Prostate gland (tissue), 2 donors: ENCODE data around the gene ACVR2A.

Experiments
- POLR2A ChIP-seq: fragments of 450-650 bp; IDR thresholded peaks from one replicate; pipeline ENCODE4 v1.6.1; 2016; ENCODE audit warnings: antibody characterized with exemption, mild to moderate bottlenecking
- POLR2AphosphoS5 ChIP-seq: sonication (generic); formaldehyde crosslinking; IDR thresholded peaks from one replicate; pipeline ENCODE4 v1.6.1; 2017; ENCODE audit warnings: antibody characterized with exemption
- TF ChIP-seq, protein P1 (sequence below), 4 experiments: fragments of 200-600 bp in 2 of 4; fragments of 450-650 bp in 2 of 4; sonication (generic) in 2 of 4; IDR thresholded peaks; 1 replicate in 3 of 4; 2 replicates in 1 of 4; pipeline ENCODE4 v1.5.1; 2016 to 2019; ENCODE audit warnings: antibody characterized with exemption in 4 of 4, mild to moderate bottlenecking in 2 of 4, moderate library complexity in 2 of 4

DNA sequence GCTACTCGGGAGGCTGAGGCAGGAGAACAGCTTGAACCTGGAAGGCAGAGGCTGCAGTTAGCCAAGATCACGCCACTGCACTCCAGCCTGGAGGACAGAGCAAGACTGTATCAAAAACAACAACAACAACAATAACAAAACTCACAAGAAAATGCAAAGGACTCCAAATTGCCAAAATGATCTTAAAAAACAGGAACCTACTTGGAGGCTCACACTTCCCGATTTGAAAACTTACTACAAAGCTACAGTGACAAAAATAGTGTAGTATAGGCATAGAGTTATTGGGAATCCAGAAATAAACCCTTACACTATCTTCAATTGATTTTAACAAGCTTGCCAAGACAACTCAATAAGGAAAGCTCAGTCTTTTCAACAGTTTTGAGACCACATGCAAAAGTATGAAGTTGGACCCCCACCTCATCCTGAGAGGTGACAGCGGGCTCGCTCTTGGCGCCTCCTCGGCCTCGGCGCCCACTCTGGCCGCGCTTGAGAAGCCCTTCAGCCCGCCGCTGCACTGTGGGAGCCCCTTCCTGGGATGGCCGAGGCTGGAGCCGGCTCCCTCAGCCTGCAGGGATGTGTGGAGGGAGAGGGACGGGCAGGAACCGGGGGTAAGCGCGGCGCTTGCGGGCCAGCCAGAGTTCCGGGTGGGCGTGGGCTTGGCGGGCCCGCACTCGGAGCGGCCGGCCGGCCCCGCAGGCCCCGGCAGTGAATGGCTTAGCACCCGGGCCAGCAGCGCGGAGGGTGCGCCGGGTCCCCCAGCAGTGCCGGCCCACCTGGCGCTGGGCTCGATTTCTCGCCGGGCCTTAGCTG lies 18.3 kb upstream of the ACVR2A start:
- TF ChIP-seq, protein P1, sequence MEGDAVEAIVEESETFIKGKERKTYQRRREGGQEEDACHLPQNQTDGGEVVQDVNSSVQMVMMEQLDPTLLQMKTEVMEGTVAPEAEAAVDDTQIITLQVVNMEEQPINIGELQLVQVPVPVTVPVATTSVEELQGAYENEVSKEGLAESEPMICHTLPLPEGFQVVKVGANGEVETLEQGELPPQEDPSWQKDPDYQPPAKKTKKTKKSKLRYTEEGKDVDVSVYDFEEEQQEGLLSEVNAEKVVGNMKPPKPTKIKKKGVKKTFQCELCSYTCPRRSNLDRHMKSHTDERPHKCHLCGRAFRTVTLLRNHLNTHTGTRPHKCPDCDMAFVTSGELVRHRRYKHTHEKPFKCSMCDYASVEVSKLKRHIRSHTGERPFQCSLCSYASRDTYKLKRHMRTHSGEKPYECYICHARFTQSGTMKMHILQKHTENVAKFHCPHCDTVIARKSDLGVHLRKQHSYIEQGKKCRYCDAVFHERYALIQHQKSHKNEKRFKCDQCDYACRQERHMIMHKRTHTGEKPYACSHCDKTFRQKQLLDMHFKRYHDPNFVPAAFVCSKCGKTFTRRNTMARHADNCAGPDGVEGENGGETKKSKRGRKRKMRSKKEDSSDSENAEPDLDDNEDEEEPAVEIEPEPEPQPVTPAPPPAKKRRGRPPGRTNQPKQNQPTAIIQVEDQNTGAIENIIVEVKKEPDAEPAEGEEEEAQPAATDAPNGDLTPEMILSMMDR (IDR thresholded peaks at IDR 0.05), result no peak
- no peak for TF ChIP-seq POLR2A
- no peak for TF ChIP-seq POLR2AphosphoS5
